Limb (tissue), 2 donors: ENCODE measurements around the gene MED25.

Source experiments
- DNase-seq, 2 donors: peaks; one replicate each; pipeline ENCODE4 v3.0.0-alpha.2; 2016; ENCODE audit errors: extremely low spot score in 2 of 2

Gene MED25

GRCh38 chr19:49843265-49843664 lies 25.2 kb downstream of the MED25 start:
- no peak for DNase-seq

GRCh38 chr19:49844138-49845095 lies 26.3 kb downstream of the MED25 start:
- DNase-seq = no peak

DNA sequence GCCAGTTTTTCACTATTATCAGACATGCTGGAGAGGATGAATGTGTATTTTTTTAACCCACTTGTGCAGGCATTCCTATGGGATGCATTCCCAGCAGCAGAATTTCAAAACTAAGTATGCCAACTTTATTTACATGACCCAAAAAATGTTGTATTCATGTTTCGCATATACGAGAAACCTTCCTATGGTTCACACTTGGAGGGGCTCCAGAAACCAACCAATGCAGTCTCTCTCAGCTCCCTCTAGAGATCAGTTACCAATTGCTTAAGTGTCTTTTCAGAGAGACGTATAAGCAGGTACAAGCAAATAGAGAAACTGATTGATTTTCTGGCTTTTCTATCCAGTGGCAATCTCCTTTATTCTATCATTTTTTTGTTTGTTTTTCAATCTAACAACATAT lies 27.3 kb downstream of the MED25 start:
- DNase-seq = no peak

DNA sequence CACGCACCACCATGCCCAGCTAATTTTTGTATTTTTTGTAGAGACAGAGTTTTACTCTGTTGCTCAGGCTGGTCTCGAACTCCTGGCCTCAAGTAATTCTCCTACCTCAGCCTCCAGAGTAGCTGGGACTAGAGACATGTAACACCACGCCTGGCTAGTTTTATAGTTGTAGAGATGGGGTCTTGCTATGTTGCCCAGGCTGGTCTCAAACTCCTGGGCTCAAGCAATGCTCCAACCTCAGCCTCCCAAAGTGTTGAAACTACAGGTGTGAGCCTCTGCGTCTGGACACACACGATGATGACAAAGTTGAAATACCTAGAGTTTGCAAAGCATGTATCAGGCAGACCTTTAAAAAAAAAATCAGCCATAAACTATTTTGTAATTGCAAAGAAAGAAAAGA lies 28.3 kb downstream of the MED25 start:
- DNase-seq = no peak

GRCh38 chr19:49847731-49848696 lies 29.9 kb downstream of the MED25 start:
- no peak for DNase-seq

DNA sequence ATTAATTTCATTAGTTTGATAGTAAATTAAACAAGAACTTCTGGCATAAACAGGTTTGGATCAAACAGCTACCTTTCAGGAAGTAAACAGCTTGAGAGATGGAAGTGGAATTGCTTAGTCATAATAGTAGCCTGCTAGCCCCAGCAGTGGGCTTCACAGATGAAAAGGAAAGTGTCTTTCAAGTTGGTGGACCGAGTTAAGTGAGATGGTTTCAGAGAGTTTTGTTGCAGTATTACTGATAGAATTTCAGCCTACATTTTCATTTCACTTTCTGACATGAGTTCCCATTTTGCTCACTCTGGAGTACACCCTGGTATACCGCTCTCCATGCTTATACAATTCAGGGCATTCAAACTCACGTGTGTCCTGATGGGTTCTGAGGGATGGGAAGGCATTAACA lies 30.8 kb downstream of the MED25 start:
- no peak for DNase-seq

GRCh38 chr19:49849433-49850220 lies 31.5 kb downstream of the MED25 start:
- no peak for DNase-seq

DNA sequence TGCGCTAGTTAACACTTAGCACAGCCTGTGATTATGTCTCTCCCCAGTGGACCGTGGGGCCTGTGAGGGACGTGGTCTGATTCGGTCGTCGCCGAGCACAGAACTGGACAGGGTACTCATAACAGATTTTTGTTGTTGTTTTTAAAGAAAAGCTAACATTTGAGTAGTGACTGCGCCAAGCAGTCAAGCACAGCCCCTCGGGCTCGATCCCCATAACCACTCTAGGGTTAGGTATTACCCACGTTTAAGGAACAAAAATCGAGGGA lies 32.1 kb downstream of the MED25 start:
- DNase-seq = no peak

GRCh38 chr19:49850487-49851342 lies 32.6 kb downstream of the MED25 start, which contains the start of gene PTOV1:
Gene PTOV1 (plus strand): TSS chr19:49851159.
- DNase-seq = peak; percentile 85 to 98

- DNase-seq = peak in 1 of 2 donors; percentile 86
Observed at GRCh38 chr19:49851456-49852259, 33.6 kb downstream of the MED25 start.

GRCh38 chr19:49852631-49853126 lies 34.6 kb downstream of the MED25 start:
- DNase-seq = no peak

GRCh38 chr19:49853852-49854377 lies 35.8 kb downstream of the MED25 start:
- DNase-seq = no peak

DNA sequence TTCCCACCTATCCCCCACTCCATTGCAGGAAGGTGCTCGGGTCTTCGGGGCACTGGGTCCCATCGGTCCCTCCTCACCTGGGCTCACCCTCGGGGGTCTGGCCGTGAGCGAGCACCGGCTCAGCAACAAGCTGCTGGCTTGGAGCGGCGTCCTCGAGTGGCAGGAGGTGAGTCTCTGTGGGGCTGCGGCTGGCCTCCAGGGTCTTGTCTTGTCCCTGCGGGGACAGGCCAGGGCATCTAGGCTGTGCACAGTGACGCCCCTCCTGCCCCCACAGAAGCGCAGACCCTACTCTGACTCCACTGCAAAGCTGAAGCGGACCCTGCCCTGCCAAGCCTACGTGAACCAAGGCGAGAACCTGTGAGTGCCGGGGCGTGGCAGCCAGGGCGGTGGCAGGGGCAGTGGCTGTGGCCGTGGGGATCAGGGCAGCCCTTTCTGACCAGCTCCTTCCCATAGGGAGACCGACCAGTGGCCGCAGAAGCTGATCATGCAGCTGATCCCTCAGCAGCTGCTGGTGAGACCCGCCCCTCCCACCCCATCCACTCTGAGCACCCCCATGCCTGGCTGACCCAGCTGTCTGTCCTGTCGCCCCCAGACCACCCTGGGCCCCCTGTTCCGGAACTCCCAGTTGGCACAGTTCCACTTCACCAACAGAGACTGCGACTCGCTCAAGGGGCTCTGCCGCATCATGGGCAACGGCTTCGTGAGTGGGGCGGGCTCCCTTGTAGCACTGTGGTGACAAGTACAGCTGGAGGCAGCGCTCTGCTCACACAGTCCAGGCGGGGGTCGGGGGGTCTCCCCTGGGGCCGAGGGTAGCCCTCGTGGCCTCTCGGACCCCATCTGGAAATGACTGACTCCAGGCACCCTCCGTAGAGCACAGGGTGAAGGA lies 36.5 kb downstream of the MED25 start:
- no peak for DNase-seq

GRCh38 chr19:49855277-49855675 lies 37.2 kb downstream of the MED25 start:
- DNase-seq = no peak

- DNase-seq = no peak
Observed at GRCh38 chr19:49855676-49856573, 37.8 kb downstream of the MED25 start.

DNA sequence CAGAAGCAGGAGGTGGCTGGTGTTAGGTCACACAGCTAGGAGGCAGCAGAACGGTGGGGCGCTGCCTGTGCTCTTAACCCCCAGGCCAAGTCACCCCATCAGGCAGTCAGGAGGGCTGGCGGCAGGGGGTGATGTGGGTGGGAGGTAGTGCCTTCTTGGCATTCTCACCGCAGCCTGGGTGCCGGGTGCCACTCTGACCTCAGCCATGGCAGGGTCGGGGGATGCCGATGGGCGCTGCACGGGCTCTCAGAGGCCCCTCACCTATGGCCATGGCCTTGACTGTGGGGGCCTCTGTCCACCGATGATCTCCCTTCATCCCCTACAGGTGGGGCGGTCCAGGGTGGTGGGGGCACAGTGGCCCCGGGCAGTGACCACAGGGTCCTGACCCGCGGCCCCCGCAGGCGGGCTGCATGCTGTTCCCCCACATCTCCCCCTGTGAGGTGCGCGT lies 38.5 kb downstream of the MED25 start:
- no peak for DNase-seq
